Thyroid gland (tissue), 4 donors: ENCODE results near the gene RUFY3. TPM values are rescaled to one million over a fixed set of nuclear protein-coding genes. Genes with fewer than 3 reads are reported as not detected.

Source experiments
- DNase-seq, 2 donors: peaks; one replicate each; pipeline ENCODE4 v3.0.0-alpha.2; 2019
- H3K27ac ChIP-seq, 3 donors: fragments of 200-600 bp; sonication (generic); 1 replicate in 2 of 3; 2 replicates in 1 of 3; pipeline ENCODE4 v1.5.1; 2016 to 2019; ENCODE audit warnings: mild to moderate bottlenecking in 1 of 3, moderate library complexity in 1 of 3
- H3K27me3 ChIP-seq: fragments of 200-600 bp; sonication (generic); one replicate; pipeline ENCODE4 v1.5.1; 2019
- H3K36me3 ChIP-seq, 2 donors: fragments of 200-600 bp; sonication (generic); one replicate each; pipeline ENCODE4 v1.5.1; 2016 to 2019
- H3K4me1 ChIP-seq, 2 donors: fragments of 200-600 bp; sonication (generic); one replicate each; pipeline ENCODE4 v1.5.1; 2017 to 2019
- H3K4me3 ChIP-seq, 3 donors: fragments of 200-600 bp; sonication (generic); replicated peaks in 1 of 3; 1 replicate in 2 of 3; 2 replicates in 1 of 3; pipeline ENCODE4 v1.5.1; 2016; ENCODE audit warnings: mild to moderate bottlenecking in 1 of 3
- H3K9me3 ChIP-seq: fragments of 200-600 bp; sonication (generic); one replicate; pipeline ENCODE4 v1.5.1; 2017
- POLR2A ChIP-seq, 2 donors: fragments of 450-650 bp; IDR thresholded peaks; one replicate each; pipeline ENCODE4 v1.6.1; 2017; ENCODE audit warnings: antibody characterized with exemption in 2 of 2, mild to moderate bottlenecking in 2 of 2, moderate library complexity in 1 of 2
- WGBS, 2 donors: methylation state at CpG; one replicate each; pipeline ENCODE4 v1.1.5; 2017; 5-methylcytosine and 5-hydroxymethylcytosine counted together
- intact Hi-C: fragments of 100-400 bp; cut with DNase I; formaldehyde crosslinking; loops from one replicate; pipeline ENCODE4 v1.15.1; 2023
- total RNA-seq, 4 donors: library from RNA; depleted of rRNA; stranded (reverse); fragments of >200 nt; gene quantifications; one replicate each; pipeline ENCODE4 v1.2.3, GENCODE V29; 2016
- TF ChIP-seq, protein P1 (sequence below), 6 experiments: fragments of 200-600 bp in 3 of 6; fragments of 450-650 bp in 3 of 6; sonication (generic) in 3 of 6; IDR thresholded peaks; one replicate each; pipeline ENCODE4 v1.5.1; 2016 to 2019; ENCODE audit warnings: antibody characterized with exemption in 6 of 6, mild to moderate bottlenecking in 2 of 6, inconsistent platforms in 1 of 6, moderate library complexity in 1 of 6

Gene RUFY3
- total RNA-seq, 4 donors from 2014 or later, result 148 to 242 (median 155) TPM

DNA sequence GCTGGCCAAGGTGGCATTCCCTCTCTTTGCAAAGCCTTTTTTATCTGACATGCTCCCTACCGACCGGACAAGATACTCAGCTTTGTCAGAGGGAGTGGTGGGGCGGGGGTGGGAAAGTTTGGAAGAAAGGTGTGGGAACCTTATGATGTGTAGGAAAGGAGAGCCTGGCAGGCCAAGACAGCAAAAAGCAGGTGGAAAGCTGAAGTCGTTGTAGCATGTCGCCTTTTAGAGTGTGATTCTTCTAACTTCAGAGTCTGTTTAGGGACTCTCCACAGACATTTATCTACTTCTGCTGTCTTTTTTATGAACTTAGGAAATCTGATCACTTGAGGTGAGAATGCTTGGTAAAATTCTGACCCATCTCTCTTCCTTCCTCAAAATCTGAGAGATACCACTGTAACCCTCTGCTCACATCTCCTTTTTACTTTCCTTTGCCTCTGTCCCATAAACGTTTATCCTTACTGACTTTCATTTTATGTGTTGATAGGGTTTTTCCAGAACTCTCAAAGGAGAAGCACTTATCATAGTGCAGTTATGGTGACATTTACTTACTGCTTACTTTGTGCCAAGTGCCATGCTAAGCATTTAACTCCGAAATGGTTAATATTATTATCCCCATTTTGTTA lies 8.2 kb upstream of the RUFY3 start:
- DNase-seq, result no peak
- H3K4me1 ChIP-seq, result peaks cover 29 to 51% of the 10 kb centered on the region in 2 donors
- no peaks in the 10 kb centered on the region for H3K9me3 ChIP-seq
- peak overlapping the region; percentile 6 to 67 (median 54) for H3K27ac ChIP-seq
- intact Hi-C loops, result no loop called here
- H3K4me3 ChIP-seq, result no peak overlapping the region
- no peaks in the 10 kb centered on the region for H3K27me3 ChIP-seq
- WGBS, 2 donors, result 52 to 57% methylated on average over 7 of the region's 7 CpGs
- H3K36me3 ChIP-seq, result no peaks in the 10 kb centered on the region
- TF ChIP-seq, protein P1, sequence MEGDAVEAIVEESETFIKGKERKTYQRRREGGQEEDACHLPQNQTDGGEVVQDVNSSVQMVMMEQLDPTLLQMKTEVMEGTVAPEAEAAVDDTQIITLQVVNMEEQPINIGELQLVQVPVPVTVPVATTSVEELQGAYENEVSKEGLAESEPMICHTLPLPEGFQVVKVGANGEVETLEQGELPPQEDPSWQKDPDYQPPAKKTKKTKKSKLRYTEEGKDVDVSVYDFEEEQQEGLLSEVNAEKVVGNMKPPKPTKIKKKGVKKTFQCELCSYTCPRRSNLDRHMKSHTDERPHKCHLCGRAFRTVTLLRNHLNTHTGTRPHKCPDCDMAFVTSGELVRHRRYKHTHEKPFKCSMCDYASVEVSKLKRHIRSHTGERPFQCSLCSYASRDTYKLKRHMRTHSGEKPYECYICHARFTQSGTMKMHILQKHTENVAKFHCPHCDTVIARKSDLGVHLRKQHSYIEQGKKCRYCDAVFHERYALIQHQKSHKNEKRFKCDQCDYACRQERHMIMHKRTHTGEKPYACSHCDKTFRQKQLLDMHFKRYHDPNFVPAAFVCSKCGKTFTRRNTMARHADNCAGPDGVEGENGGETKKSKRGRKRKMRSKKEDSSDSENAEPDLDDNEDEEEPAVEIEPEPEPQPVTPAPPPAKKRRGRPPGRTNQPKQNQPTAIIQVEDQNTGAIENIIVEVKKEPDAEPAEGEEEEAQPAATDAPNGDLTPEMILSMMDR (IDR thresholded peaks at IDR 0.05), result no peak
- TF ChIP-seq POLR2A (IDR thresholded peaks at IDR 0.05), result no peak

DNA sequence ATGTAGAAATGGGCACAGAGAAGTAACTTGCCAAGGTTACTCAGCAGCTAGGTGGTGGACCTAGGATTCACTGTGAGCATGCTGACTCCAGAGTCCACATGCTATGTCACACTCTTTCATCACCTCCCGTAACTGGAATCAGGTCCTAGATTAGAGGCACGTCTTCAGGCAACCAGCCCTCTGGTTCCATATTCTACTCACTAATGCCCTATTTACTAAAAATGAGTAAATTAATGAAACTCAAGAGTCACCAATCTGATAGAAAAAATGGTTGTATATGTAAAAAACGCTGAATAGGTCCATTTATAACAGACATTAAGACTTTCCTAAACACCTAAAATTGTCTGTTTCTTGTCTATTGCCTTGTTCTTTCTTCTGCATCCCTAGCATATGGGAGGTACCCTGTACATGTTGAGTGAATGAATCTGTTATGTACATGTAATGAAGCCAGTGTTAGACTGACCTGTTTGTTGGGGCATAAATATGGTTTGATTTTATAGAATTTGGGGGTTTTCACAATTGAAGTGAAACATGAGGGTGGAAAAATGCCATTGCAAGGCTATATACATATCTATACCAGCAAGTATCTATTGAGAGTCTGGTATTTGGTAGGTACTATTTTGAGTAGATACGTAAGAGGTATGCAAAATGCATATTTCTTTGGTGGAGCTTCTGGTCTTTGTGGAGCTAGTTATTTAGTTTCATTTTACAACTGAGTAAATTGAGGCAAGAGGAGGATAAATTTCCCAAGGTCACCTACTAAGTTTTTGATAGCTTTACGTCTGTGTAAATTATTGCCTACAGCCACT lies 7.5 kb upstream of the RUFY3 start:
- Histone ChIP-seq H3K4me3 (no peak overlapping the region), H3K9me3 (no peaks in the 10 kb centered on the region), H3K36me3 (no peaks in the 10 kb centered on the region), H3K27ac (peak overlapping the region in 2 of 3 donors; percentile 54 to 67), H3K27me3 (no peaks in the 10 kb centered on the region), H3K4me1 (peaks cover 31 to 52% of the 10 kb centered on the region in 2 donors)
- 83 to 95% methylated on average over 5 of the region's 5 CpGs for WGBS, 2 donors
- TF ChIP-seq, protein P1 (IDR thresholded peaks at IDR 0.05), result no peak
- no peak for TF ChIP-seq POLR2A (IDR thresholded peaks at IDR 0.05)
- intact Hi-C loops, result no loop called here
- no peak for DNase-seq

DNA sequence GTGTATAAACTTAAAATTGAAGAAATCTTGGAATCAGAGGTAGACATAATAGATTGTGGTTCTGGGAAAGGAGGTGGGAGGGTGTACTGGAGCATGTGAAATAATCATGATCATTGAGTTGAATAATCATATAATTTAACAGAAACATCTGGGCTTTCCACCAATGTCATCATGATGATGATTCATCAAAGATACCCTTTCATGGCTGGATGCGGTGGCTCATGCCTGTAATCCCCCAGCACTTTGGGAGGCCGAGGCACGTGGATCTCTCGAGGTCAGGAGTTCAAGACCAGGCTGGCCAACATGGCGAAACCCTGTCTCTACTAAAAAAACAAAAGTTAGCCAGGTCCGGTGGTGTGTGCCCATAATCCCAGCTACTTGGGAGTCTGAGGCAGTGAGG lies 6.7 kb upstream of the RUFY3 start:
- TF ChIP-seq, protein P1 (IDR thresholded peaks at IDR 0.05), result no peak
- no peak for TF ChIP-seq POLR2A (IDR thresholded peaks at IDR 0.05)
- peaks cover 27 to 56% of the 10 kb centered on the region in 2 donors for H3K4me1 ChIP-seq
- WGBS, 2 donors, result 73 to 87% methylated on average over 6 of the region's 6 CpGs
- H3K27me3 ChIP-seq, result no peaks in the 10 kb centered on the region
- peak overlapping the region in 2 of 3 donors; percentile 1 to 31 for H3K27ac ChIP-seq
- no peak for DNase-seq
- intact Hi-C loops, result no loop called here
- no peaks in the 10 kb centered on the region for H3K9me3 ChIP-seq
- H3K36me3 ChIP-seq, result no peaks in the 10 kb centered on the region
- H3K4me3 ChIP-seq, result no peak overlapping the region

DNA sequence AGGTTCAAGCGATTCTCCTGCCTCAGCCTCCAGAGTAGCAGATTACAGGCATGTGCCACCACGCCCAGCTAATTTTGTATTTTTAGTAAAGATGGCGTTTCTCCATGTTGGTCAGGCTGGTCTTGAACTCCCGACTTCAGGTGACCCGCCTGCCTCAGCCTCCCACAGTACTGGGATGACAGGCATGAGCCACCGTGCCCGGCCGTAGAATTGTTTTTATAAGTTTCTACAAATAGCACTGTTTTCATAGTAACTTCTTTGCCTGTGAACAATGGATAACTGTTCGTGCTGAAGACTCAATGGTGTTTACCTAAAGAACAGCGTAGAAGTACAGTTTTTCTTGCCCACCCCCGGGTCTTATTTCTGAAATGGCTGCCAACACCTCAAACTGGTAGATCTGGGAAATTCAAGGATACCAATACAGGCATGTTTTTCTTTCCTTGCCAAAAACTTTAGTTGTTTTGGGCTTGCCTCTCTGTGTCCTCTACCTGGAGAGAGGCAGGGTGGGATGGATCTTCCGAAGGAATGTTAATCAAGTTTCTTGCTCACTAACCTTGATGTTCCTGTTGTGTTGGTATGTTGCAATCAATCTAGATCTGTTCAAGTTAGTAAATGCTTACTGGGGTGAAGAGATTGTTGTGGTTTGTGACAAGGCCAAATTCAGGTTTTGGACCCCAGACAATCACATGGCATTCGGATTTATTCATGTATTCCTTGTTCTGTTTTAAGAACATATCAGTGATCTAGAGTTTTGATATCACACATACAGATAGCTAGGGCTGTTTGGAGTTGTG lies 2.8 kb upstream of the RUFY3 start:
- H3K4me3 ChIP-seq, result no peak overlapping the region
- H3K27ac ChIP-seq, result peak overlapping the region; percentile 63 to 78 (median 73)
- H3K27me3 ChIP-seq, result no peaks in the 10 kb centered on the region
- no peaks in the 10 kb centered on the region for H3K9me3 ChIP-seq
- TF ChIP-seq, protein P1 (IDR thresholded peaks at IDR 0.05), result no peak
- intact Hi-C loops, result no loop called here
- peak; percentile 67 to 76 for DNase-seq
- H3K4me1 ChIP-seq, result peaks cover 25 to 49% of the 10 kb centered on the region in 2 donors
- H3K36me3 ChIP-seq, result no peaks in the 10 kb centered on the region
- WGBS, 2 donors, result 47 to 62% methylated on average over 13 of the region's 13 CpGs
